Germinal center (tissue), 1 donor: ENCODE measurements around the gene MYMX.

ENCODE experiments used
- DNase-seq: peaks from one replicate; pipeline ENCODE4 v3.0.0; 2012; ENCODE audit warnings: mixed read lengths, low spot score

MYMX gene

DNA sequence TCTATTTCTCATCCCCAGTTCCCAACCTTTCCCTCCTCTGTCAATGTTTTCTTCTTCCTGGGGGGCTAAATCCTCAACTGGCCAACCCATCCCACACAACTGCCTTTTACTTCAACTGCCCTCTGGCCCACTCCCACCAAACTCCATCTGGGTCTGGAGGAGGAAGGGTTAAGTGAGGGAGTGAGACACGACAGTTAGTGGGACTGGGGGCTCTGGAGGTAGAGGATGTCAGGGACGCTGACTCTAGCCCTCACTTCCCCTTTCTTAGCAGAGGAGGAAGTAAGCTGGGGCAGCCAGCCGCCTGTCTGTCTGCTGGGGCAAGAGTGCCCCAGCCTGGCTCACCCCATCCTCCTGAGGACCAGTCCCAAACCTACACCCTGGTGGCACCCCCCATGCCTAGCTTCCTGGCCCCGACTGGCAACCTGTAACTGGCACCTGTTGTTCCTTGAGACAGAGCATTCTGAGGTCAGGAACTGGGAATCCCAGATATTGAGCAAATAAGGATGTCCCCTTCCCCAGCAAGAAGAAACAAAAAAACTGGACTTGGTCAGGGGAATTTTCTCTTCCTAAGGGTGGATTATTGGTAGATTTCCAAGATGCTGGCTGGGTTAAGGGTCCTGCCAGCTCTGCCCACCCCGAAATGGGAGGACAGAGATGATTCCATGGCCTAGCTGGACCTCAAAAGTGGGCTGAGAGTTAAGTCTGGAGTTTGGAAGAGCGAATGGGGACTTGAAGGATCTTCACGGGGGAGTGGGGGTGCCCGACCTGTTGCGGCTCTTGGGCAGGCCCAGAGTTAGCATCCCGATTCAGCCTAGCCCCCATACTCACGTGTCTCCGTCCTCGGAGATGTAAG is 47.7 kb downstream of the MYMX start:
- DNase-seq, result peak; percentile 90

DNA sequence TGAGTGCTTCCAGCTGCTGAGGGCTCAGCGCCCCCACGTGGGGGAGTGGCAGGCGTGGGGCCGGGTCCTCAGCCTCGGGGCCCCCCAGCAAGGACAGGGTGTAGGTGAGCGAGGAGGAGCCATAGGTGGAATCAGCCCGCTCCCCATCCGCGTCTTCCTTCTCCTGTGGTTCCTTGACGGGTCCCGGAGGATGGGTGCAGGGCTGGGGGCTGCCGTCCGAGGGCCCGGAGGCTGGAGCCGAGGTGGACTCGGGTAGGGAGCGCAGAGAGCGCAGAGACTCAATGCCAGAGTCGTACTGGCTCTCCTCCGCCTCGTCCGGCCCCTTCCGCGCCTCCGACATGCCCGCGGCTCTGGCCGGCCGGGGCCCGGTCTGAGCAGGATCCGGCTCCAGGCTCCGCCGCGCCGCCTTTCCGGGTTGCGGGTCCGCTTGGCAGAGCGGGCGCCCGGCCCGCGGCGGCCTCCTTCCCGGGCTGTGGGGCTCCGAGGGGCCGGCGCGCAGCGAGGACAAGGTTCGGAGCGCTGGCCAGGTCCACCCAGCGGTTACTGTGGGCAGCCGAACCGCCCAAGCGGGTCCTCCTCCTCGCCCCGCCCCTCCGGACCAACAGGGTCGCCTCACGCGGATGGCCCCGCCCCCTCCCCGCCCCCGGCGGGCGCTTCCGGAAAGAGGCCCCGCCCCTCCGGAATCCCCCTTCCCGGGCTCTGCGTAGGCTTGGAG is 48.4 kb downstream of the MYMX start, which contains the start of gene NFKBIE:
Gene NFKBIE, minus strand, starts transcription at position 545 of the 715 bp plus-strand sequence. Its CDS starts 205 bp downstream, at position 340.
- DNase-seq, result peak; percentile 92

DNA sequence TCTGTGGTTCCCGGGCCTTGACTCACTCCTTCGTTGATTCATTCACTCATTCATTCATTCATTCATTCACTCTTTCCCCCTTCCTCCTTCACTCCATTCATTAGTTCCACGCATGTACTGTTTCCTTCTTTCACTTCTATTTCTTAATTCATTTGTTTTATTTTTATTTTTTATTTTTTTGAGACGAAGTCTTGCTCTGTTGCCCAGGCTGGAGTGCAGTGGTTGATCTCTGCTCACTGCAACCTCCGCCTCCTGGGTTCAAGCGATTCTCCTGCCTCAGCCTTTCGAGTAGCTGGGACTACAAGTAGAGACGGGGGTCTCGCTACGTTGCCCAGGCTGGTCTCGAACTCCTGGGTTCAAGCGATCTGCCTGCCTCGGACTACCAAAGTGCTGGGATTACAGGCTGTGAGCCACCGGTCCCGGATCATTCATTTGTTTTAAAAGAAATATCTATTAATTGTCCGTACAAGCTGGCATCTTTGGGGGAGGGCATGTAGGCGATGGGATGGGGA is 49.1 kb downstream of the MYMX start:
- no peak for DNase-seq

DNA sequence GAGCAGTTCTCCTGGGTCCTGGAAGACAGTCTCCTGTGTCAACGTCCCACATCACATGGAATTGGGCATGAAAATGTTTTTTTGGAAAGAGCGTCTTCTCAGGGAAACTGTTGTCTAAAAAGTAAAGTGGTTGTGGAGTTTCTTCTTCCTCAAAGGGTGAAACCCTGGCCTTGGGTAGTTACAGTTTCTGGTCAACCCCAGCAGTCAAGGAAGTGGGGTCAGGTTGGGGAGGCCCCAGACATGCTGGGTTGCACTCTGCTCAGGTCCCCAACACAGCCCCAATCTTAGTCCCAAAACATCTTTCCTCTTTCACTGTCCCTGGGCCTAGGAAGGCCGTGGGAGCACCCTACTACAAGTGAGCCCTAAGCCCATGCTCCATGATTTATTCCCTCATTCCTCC is 49.6 kb downstream of the MYMX start:
- no peak for DNase-seq

DNA sequence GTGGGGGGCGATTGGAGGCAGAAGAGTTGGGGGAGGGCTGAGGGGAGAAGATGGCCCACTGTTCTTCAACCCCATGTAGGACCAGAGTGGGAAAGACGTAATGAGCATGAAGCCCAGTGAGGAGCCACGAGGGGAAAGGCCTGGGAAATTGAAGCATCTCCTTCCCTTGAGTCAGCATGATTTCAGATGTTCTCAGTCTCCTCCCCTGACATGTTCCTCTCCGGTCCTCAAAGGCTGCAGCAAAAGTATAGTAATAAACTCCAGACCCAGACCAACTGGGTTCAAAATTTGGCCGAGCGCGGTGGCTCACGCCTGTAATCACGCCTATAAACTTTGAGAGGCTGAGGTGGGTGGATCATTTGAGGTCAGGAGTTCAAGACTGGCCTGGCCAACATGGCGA is 50.5 kb downstream of the MYMX start:
- DNase-seq, result no peak
